Right forelimb (tissue), 1 donor: ENCODE measurements around the gene RSAD1.
"Not testable (repeated sequence)": the region's sequence is repeated elsewhere in the genome, so short reads cannot be mapped to it uniquely, and the experiment has no call there.

Experiments used
- DNase-seq: peaks from one replicate; pipeline ENCODE4 v3.0.0-alpha.2; 2018

RSAD1 gene

DNA sequence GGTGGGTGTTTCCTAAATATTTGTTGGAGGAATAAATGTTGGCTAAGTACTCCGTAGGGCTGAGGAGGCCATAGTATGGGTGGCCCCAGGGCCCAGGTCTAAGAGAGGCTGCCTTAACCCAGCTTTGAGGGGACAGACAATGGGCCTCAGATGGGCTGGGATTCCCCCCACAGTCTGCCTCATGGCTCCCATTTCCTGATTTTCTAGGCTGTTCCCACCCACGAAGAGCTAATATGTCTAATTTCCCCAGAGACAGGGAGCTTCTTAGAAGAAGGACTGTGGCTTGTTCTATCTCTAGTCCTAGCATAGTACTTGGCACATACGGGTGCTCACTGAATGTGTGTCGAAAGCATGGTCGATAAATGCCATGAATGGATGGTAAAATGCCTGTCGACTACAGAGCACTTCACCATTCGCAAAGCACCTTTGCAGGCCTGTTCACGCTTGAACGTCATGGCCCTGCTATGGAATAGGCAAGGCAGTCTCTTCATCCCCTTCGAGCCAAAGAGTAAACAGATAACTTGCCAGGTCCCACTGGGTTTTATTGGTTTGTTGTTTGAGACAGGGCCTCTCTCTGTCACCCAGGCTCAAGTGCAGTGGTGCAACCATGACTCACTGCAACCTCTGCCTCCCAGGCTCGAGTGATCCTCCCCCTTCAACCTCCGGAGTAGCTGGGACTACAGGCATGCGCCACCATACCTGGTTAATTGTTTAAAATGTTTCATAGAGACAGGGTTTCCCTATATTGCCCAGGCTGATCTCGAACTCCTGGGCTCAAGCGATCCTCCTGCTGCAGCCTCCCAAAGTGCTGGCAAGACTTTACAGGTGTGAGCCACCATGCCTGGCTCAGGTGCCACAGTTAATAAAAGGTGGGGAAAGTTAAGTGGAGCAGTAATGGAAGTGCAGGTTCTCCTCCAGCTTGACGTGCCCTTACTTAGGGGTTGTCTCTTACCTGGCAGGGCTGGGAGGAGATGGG, 19.7 kb upstream of the RSAD1 start:
- no peak for DNase-seq

DNA sequence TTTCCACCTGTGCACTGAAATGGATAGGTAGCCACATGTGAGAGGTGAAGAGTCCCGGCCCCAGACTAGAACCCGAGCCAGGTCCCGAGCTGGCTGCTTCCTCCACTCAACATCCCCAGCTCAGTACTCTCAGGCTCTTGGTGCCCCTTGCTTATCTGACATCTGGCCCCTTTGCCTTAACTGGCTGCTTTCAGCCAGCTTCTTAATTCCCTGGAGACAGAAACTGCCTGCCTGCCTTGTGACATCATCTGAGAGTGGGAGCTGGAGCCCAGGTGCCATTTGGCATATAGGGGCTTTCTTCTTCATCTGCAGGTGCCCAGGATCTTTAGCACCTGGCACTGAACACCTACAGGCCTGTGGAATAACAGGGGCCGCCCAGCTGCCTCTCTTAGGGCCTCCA, 18.9 kb upstream of the RSAD1 start:
- DNase-seq = no peak

DNA sequence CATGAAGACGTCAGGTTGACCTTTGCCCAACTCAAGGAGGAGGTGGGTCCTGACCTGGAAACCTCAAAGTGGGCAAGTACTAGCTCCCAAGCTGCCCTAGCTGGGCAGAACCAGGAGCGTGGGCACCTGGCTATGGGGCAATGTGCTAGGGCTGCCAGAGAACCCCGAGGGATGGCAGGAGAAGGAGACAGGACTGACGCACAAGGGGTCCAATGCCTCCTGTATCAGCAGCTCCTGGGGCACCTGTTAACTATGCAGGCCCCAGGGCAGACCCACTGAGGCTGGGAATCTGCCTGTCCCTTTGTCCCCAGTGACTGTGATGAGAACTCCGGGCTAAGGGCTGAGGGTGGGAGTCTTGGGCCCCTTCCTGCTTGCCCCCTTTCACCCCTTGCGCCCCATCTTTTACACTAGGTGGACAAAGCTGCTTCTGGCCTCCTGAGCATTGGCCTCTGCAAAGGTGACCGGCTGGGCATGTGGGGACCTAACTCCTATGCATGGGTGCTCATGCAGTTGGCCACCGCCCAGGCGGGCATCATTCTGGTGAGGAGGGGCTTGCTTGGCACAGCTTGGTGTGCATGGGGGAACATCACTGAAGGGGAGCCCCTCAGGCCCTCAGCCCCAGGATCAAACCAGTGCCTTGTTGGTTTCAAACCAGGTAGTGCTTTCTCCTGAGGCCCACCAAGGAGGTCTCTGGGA, 17.7 kb upstream of the RSAD1 start:
- DNase-seq = no peak

DNA sequence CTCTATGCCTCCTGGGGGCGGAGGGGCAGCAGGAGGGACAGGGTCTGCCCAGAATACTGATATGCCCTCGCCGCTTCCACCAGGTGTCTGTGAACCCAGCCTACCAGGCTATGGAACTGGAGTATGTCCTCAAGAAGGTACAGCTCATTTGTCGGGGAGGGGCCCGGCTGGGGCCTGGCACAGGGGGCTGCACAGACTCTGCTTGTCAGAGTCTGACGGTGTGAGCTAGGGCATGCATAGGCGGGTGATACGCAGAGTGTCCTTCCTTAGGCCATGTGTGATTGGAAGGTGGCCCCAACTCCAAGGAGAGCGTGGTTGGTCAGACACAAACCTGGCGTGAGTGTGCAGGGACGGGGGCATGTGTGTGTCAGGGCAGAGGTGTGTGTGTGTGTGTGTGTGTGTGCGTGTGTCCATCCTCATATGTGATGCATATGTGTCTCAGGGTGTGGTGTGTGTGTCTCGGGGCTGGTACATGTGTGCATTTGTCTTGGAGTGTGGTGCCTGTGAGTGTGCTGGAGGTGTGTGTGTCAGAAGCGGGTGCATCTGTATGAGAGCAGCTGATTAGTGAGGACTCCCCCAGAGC, 17.0 kb upstream of the RSAD1 start:
- DNase-seq = no peak

GRCh38 chr17:50462446-50462845, 16.2 kb upstream of the RSAD1 start:
- no peak for DNase-seq

DNA sequence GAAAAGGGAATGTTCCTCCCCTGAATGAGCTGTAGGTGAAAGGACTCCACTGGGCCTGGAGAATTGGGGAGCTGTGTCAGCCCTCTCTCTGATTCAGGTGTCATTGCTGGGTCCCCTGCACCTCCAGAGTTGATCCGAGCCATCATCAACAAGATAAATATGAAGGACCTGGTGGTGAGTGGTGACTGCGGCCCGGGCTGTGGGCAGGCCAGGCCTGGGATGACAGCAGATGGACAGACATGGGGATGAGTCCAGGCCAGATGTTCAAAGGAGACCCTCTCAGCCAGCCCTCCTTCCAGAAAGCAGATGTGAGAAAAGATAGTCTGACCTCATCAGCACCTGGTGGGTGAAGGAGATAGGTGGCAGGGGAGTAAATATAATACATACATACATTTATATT, 14.5 kb upstream of the RSAD1 start:
- no peak for DNase-seq

DNA sequence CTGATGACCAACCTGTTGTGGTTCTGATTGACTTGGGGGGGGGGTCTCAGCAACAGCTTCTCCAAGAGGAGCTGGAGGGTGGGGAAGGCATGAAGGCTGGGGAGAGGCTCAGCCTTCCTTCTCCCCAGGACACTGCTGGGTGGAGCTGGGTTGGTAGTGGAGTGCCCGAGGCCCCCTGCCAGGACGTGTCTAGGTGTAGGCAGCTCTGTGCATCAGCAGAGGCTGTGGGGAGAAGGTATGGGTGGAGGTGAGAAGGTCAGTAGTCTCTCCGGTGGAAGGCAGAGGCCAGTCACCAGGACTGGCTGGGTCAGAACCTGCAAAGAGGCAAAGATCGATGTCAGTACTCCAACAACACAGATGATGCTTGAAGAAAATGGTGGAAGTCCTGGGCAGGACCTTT, 13.9 kb upstream of the RSAD1 start:
- no peak for DNase-seq

DNA sequence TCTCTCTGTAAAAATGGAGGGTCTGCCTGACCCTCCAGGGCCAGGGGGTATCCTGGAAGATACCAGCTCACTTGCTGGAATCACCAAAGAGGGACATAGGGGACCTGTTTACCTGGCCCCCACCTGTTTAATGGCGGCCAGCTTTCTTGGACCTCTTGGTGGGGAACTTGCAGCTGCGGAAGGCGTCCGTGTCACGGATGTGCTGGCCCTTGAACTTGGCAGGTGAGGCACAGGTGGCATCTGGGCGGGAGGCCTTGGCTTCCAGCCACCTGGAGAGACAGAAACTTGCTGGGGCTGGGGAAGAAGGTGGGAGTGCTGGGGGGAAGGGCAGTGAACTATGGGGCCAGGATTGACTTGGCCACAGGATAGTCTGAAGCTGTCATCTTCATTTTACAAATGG, 13.5 kb upstream of the RSAD1 start:
- no peak for DNase-seq

DNA sequence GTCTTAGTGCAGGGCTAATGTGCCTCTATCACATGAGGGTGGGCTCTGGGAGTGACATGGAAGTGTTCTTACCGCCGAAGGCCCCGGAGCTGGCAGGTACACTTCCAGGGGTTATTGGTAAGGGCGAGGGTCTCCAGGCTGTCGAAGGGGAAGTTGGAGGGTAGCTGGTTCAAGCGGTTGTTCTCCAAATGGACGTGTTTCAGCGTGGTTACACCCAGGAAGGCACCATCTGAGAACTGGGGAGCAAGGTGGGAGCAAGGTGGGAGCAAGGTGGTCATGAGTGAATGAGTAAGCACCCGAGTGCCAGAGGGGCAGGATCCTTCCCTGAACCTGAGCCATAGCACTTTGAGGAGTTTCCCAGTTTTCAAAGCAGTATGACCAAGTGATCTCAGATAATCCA, 13.0 kb upstream of the RSAD1 start:
- DNase-seq = no peak

- DNase-seq = no peak
These were observed 12.1 kb upstream of the RSAD1 start for GRCh38 chr17:50466371-50467113.

GRCh38 chr17:50467114-50467854, 11.4 kb upstream of the RSAD1 start:
- no peak for DNase-seq

- no peak for DNase-seq
These were observed 10.8 kb upstream of the RSAD1 start for GRCh38 chr17:50467855-50468303.

DNA sequence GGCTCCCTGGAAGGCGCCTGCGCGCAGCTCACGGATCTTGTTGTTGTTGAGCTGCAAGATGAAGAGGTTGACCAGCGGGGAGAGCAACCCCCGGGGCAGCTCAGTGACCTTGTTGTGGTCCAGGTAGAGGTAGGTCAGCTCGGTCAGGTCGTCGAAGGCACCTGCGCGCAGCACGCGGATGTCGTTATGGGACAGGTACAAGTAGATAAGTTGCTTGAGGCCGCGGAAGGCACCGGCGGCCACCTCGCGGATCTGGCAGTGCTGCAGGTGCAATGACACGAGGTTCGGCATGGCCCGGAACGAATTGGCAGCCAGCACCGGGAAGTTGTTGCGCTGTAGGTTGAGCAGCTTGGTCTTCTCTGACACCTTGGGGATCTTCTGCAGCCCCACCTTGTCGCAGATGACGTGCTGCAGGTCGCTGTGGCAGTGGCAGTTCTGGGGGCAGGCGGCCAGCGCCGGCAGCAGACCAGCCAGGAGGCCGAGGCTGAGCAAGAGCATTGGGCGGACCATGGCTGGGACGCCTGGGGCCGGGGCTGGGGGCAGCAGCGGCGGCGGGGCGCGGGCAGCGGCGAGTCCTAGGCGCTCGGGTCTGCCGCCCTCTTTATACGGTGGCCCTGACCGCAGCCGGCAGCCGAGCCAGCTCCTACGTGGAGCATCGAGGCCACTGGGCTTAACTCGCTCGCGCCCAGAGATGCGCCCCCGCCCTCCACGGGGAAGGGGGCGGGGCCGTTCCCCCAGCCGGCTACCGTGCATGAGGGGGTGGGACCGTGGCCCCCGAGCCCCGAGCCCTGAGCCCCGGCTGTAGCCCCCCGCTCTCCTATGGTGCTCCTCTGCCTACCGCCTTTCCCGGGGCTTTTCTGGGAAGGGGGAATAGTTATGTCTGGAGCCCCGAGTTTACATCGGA, 10.1 kb upstream of the RSAD1 start, which contains the start of gene CHAD:
CHAD (minus strand) TSS at position 577 of the 904 bp plus-strand sequence; CDS start at position 510, 67 bp downstream.
- peak; percentile 74 for DNase-seq

DNA sequence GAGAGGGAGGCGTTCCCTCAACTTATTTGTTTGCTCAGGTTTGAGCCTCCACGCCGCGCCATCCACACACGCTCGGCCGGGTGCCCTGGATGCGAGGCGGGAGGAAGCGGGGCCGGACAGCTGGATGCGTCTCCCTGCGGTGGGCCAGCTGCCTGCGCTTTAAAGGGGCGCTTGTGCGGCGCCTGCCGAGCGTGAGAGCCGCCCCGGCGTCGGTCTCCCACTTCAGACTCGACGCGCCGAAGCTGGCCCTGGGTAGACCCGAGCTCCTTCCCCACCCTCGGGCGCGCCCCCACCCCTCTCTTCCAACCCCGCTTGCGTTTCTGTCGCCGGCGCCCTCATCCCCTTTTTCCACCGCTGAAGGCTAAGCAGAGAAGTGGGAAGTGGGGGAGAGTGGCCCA, 9.5 kb upstream of the RSAD1 start:
- no peak for DNase-seq

DNA sequence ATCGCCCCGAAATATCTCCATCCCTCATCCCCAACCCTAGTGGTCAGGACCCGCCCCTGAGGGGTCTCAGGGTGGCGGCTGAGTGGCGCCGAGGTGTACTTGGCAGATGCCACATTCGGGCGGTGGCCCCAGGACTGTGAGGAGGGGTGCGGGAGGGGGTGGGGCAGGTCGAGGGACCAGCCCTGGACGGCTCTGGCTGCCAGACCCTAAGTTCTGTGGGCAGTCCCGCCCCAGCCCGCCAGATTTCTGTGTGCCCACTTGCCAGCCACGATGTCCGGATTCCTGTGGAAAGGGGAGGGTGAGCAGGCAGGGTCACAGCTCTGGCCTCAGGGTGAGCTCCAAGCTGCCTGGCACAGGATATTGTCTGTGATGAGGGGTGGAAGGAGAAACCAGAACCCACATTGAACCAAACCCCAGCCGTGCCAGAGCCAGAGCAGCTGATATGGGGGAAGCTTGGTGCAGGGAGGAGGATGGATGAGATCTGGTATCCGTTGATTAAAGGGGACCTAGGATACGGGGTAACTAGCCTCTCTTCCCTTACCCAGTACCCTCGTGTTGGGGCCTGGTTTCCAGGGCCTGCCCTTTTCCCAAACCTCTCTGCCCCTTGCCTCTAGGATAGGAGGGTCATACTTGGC, 8.9 kb upstream of the RSAD1 start:
- DNase-seq = no peak

DNA sequence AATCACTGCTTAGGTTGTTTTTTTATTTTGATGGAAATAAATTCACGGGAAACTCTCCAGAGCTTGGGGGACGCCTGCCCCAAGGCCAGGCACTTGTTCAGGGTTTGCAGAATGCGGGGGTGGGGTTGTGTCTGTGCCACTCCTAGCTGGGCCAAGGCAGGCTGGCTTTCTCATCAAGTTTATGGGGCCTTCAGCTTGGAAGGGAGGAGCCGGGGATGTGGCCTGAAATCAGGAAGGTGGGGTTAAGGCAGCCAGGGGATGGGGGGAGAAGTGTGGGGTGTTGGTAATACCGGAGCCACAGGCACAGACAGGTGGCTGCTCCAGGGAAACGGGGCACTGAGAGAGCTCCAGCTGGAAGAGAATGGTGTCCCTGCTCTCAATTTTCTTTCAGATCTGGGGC, 8.2 kb upstream of the RSAD1 start:
- no peak for DNase-seq

- peak; percentile 77 for DNase-seq
These were observed 7.4 kb upstream of the RSAD1 start for GRCh38 chr17:50471009-50471905.

GRCh38 chr17:50472286-50472685, 6.4 kb upstream of the RSAD1 start:
- no peak for DNase-seq

DNA sequence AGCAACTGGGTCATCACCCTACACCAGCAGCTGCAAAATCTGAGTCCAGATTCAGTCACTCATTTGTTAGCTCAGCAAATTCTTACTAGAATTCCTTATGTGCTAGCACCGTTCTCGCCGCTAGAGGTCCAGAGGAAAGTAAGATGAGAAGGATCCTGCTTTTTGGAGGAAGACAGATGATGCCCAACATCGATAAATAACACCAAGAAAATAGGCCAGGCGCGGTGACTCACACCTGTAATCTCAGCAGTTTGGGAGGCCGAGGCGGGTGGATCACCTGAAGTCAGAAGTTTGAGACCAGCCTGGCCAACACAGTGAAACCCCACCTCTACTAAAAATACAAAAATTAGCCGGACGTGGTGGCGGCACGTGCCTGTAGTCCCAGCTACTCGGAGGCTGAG, 5.9 kb upstream of the RSAD1 start:
- not testable (repeated sequence) for DNase-seq
